Prostate gland (tissue), 2 donors: ENCODE results near the gene CUTA. TPM values are rescaled to one million over a fixed set of nuclear protein-coding genes. Genes with fewer than 3 reads are reported as not detected.

Experiments used
- DNase-seq: peaks from one replicate; pipeline ENCODE4 v3.0.0-alpha.2; 2019; ENCODE audit warnings: low spot score
- H3K27ac ChIP-seq, 2 donors: fragments of 200-600 bp; sonication (generic); 2 replicates each; pipeline ENCODE4 v1.5.1; 2017 to 2019
- H3K27me3 ChIP-seq: fragments of 200-600 bp; sonication (generic); replicated peaks from 2 replicates; pipeline ENCODE4 v1.5.1; 2019; ENCODE audit not compliant: insufficient read depth
- H3K36me3 ChIP-seq, 2 donors: fragments of 200-600 bp; sonication (generic); 1 replicate in 1 of 2; 2 replicates in 1 of 2; pipeline versions ENCODE4 v1.5.1 to v1.8.1; 2017 to 2019
- H3K4me1 ChIP-seq: fragments of 200-600 bp; sonication (generic); replicated peaks from 2 replicates; pipeline ENCODE4 v1.5.1; 2019
- H3K4me3 ChIP-seq, 2 donors: fragments of 200-600 bp; sonication (generic); 2 replicates each; pipeline ENCODE4 v1.5.1; 2017 to 2019
- H3K9me3 ChIP-seq: fragments of 200-600 bp; sonication (generic); 2 replicates; pipeline ENCODE4 v1.5.1; 2017
- CTCF ChIP-seq, 4 experiments: fragments of 200-600 bp in 2 of 4; fragments of 450-650 bp in 2 of 4; sonication (generic) in 2 of 4; IDR thresholded peaks; 1 replicate in 3 of 4; 2 replicates in 1 of 4; pipeline ENCODE4 v1.5.1; 2016 to 2019; ENCODE audit warnings: antibody characterized with exemption in 4 of 4, mild to moderate bottlenecking in 2 of 4, moderate library complexity in 2 of 4
- POLR2A ChIP-seq: fragments of 450-650 bp; IDR thresholded peaks from one replicate; pipeline ENCODE4 v1.6.1; 2016; ENCODE audit warnings: antibody characterized with exemption, mild to moderate bottlenecking
- POLR2AphosphoS5 ChIP-seq: sonication (generic); formaldehyde crosslinking; IDR thresholded peaks from one replicate; pipeline ENCODE4 v1.6.1; 2017; ENCODE audit warnings: antibody characterized with exemption
- WGBS: methylation state at CpG from one replicate; pipeline ENCODE4 v1.1.5; 2018; 5-methylcytosine and 5-hydroxymethylcytosine counted together
- intact Hi-C: fragments of 100-400 bp; cut with DNase I; formaldehyde crosslinking; loops from one replicate; pipeline ENCODE4 v1.14.2; 2022
- total RNA-seq, 2 donors: library from RNA; depleted of rRNA; stranded (reverse); fragments of >200 nt; gene quantifications; one replicate each; pipeline ENCODE4 v1.1.0, GENCODE V29; 2016

CUTA gene
- total RNA-seq, 2 donors from 2014 or later, result 189 to 260 TPM

- WGBS, result under 1% methylated on average over 61 of the region's 67 CpGs
- TF ChIP-seq CTCF (IDR thresholded peaks at IDR 0.05) (peak; percentile 97 to 99 (median 99)), POLR2A (peak; percentile 40), POLR2AphosphoS5 (peak; percentile 100)
- Histone ChIP-seq H3K9me3 (no peaks in the 10 kb centered on the region), H3K36me3 (no peaks in the 10 kb centered on the region), H3K27ac (peak within 1 kb of the TSS; percentile 92), H3K4me1 (no peaks in the 10 kb centered on the region), H3K4me3 (peak within 1 kb of the TSS; percentile 25 to 41), H3K27me3 (no peaks in the 10 kb centered on the region)
- intact Hi-C loops, result loop anchor here (1.0 to 5.0 kb wide), 3 partner anchors 19 to 63 kb away; partner anchors contain the start of gene ZBTB9
- DNase-seq, result peak; percentile 99
Observed at GRCh38 chr6:33391278-33391921, 26.5 kb downstream of the CUTA start, which contains the start of gene KIFC1. KIFC1 (plus strand) TSS chr6:33391823; CDS start chr6:33391986, 163 bp downstream.

GRCh38 chr6:33390767-33391277 is 27.1 kb downstream of the CUTA start:
- Histone ChIP-seq H3K27ac (peak overlapping the region; percentile 92), H3K4me1 (no peaks in the 10 kb centered on the region), H3K36me3 (no peaks in the 10 kb centered on the region), H3K4me3 (peak overlapping the region in 1 of 2 donors; percentile 41), H3K27me3 (no peaks in the 10 kb centered on the region), H3K9me3 (no peaks in the 10 kb centered on the region)
- intact Hi-C loops, result loop anchor here (1.0 to 5.0 kb wide), 3 partner anchors 19 to 64 kb away; partner anchors contain the start of gene ZBTB9
- 62% methylated on average over 9 of the region's 9 CpGs for WGBS
- no peak for DNase-seq
- TF ChIP-seq POLR2A (no peak), POLR2AphosphoS5 (no peak), CTCF (IDR thresholded peaks at IDR 0.05) (no peak)

- Histone ChIP-seq H3K4me3 (no peak overlapping the region), H3K27ac (peak overlapping the region; percentile 92), H3K27me3 (no peaks in the 10 kb centered on the region), H3K4me1 (no peaks in the 10 kb centered on the region), H3K9me3 (no peaks in the 10 kb centered on the region), H3K36me3 (no peaks in the 10 kb centered on the region)
- intact Hi-C loops, result loop anchor here (2.0 to 5.0 kb wide), 2 partner anchors 37 to 65 kb away; partner anchors contain the start of gene ZBTB9
- TF ChIP-seq POLR2AphosphoS5 (no peak), CTCF (IDR thresholded peaks at IDR 0.05) (no peak), POLR2A (no peak)
- WGBS, result 96% methylated on average over 2 of the region's 2 CpGs
- DNase-seq, result no peak
Observed at GRCh38 chr6:33390173-33390572, 27.7 kb downstream of the CUTA start.

GRCh38 chr6:33384581-33385020 is 33.3 kb downstream of the CUTA start:
- no peak for DNase-seq
- H3K27me3 ChIP-seq, result no peaks in the 10 kb centered on the region
- intact Hi-C loops, result no loop called here
- H3K4me3 ChIP-seq, result no peak overlapping the region
- no peak overlapping the region for H3K27ac ChIP-seq
- H3K9me3 ChIP-seq, result no peaks in the 10 kb centered on the region
- WGBS, result 22% methylated on average over 4 of the region's 4 CpGs
- H3K4me1 ChIP-seq, result no peaks in the 10 kb centered on the region
- TF ChIP-seq POLR2AphosphoS5, result no peak
- TF ChIP-seq CTCF (IDR thresholded peaks at IDR 0.05), result no peak
- TF ChIP-seq POLR2A, result no peak
- H3K36me3 ChIP-seq, result no peaks in the 10 kb centered on the region
